ENCODE measurements around the gene GLIS1.
"Not testable (repeated sequence)": the region's sequence is repeated elsewhere in the genome, so short reads cannot be mapped to it uniquely, and the experiment has no call there.

The GLIS1 gene

DNA sequence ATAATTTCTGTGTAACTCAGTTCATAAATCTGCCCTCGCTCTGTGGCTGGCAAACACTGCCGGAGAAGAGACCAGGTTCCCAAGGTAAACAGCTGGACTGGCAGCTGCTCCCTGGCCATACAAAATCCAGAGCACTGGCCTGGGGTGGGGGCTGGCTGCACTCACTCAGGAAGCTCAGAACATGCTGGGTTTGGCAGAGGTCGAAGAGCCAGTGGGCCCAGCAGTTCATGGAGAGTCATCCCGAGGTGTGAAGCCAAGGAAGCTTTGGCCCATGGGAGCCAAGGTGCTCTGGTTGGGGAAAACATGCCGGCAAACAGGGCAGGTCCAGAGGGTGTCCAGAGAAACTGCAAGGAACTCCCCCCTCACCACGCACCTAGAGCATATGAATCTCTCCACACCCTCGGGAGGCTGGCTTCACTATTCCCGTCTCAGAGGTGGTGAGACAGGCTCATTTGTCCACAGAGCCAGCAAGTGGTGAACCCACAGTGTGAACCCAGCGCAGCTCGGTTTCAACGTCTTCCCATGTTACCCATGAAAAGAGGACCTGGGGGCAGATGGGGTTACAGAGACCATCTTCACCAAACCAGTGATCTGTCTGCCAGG lies 177.4 kb downstream of the GLIS1 start:
- DNase-seq (ENCODE audit: low read depth), result no peak

DNA sequence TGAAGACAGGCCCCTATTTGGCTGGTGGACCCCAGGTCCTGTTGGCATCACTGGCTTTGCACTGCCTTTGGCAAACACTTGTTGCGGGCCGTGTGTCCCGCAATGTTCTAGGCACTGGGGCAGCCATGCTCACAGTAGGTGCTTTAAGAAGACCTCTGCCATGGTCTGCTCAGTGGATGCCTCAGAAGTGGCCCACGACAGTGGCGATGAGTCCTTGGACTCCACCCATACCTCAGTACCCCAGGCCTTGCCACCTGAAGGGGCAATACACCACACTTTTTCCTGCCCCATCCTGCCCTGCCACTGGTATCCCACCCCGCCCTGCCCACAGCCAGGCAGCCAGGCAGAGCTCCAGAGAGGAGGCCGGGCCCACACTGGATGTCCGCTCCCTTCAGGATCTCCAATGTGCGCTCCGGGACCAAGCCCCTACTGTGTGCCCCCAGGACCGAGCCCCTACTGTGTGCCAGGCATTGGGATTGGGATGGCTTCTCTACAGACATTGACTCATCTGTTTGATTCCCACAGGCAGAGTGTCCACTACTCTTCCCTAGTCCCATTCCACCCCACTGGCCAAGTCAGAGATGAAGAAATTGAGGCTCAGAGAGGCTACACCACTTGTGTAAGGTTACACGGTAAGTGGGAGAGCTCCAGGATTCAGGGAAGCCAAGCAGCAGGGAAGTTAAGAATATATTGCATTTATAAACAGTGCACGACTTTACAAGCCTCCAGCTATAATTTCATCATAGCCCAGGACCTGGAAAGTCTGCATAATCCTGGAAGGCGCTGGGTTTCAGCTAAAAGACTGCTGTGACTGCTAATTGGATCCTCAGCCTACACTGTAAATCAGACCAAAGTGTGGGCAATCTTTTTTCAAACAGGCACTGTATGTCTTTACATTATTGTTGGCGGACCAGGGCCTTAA lies 178.1 kb downstream of the GLIS1 start:
- DNase-seq (ENCODE audit: low read depth), result no peak

DNA sequence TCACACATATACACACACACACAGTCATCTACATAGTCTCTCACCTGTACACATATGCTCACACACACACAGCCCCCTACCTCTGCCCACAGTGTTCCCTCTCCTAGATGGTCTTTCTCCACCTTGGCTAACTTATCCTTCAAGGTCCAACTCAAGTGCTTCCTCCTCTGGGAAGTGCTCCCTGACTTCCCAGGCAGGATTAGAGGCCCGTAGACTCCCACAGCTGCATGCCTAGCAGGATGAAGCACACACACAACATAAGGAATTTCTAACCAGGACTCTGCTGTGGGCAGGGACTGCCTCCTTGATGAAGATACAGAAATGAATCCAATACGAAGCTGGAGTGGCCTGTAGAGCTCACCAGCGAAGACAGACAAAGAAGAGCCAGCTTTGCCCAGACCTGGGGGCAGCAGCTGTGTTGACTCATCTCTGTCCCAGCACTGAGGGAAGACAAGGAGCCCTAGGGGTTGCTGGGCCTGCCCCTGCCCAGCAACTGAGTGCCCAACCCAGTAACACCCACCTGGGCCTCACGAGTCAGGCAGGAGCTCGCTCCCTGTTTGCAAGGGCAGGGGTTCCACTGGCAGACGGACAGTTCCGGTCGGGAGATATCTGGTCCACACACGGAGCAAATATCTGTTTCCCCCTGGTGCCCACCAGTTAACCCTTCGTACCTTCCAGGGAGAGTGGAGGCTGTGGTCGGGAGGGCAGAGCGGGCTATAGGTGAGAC lies 178.9 kb downstream of the GLIS1 start:
- DNase-seq (ENCODE audit: low read depth), result no peak

DNA sequence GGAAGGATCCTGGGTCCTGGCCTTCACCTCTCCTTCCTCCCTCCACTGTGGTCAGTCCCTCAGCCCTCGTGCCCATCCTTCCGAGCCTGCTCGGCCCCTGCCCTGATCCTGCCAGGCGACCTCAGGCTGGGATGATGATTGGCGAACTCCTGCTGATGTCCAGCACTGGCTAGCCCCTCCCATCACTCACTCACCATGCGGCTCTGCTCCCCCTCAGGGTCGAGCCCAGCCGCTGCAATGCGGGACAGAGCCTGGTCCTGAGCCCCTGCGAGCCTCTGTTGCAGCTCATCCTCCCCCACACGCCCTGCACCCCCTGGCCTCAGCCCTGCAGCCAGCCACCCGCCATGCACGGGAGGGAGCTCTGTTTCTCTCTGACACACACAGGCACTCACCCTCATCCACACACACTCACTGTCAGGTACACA lies 179.6 kb downstream of the GLIS1 start:
- DNase-seq (ENCODE audit: low read depth), result no peak

DNA sequence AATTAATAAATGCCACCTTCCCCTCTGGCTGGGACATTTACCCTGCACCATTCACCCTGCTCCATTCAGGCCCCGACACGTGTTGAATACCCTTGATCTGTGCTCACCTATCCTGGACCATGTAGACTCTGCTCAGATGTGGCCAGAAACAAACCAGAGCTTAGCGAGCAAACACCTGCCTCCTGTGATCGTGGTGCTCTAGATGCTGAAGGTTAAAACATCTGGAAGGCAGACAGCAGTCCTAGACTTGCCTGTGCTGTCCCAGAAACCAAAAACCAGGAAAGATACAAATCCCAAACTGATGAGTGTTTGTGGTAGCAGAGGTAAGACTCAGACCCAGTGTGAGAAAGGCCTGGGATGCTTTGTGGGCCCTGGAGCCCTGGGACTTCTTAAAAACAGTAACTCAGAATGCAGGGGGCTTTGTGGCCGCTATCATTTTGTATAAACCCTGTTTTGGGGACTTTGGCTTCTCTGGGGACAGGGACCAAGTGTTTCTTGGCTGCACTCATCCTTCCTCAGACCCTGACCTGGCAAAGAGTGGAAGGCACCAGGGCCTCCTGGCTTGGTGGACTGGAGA lies 180.1 kb downstream of the GLIS1 start:
- DNase-seq (ENCODE audit: low read depth), result no peak

DNA sequence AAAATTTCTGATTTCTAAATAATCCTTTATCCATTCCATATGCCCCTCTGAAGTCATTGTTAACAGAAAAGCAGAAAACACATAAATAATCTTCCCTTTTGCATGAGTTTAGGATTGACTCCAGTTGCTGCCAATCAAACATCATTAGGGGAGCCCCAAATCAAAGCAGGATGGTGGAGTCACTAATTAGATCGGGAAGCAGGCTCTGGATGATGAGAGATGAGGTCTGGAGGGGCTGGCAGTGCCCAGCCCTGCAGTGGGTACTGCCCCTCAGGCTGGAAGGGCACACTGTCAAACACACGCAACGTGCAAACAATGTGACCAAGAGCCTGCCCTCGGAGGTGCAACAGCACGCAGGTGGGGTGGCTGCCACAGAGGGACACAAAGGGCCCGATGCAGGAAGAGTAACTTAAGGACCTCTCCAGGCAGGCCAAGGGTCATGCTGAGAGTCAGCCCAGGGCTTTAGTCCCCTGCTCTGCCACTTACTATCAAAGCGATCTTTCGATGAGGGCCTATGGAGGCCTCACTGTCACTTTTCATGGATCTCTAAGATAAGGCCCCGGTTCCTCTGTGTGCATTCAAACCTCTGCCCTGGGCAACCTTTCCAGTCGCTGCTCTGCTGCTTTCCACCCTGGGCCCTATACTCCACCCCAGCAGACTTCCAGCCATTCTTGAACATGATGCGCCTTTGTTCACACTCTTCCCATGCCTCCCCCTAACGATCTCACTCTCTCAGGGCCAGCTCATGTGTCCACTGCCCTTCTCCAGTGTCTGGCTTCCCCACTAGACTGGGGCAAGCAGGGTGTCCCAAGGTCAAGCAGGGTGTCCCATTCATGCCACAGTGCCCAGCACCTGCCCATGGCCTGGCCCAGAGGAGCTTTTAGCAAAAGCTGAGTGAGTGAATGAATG lies 180.9 kb downstream of the GLIS1 start:
- no peak for DNase-seq (ENCODE audit: low read depth)

DNA sequence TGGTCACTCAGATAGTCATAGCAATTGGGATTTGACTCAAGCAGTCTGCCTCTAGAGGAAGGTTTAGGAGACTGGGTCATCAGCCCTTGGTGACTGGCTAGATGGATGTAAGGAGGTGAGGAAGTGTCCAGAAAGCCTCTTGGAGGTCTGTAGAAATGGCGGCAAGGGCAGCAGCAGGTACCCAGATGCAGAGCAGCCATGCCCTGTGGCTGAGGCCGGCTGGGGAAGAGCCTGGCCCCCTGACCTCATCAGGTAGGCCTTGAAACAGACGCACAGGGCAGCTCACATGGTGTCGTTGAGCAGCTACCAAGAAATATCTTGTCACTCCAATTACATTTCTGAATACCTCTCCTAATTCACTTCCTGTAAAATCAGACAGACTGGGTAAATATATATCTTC lies 181.6 kb downstream of the GLIS1 start:
- no peak for DNase-seq (ENCODE audit: low read depth)

DNA sequence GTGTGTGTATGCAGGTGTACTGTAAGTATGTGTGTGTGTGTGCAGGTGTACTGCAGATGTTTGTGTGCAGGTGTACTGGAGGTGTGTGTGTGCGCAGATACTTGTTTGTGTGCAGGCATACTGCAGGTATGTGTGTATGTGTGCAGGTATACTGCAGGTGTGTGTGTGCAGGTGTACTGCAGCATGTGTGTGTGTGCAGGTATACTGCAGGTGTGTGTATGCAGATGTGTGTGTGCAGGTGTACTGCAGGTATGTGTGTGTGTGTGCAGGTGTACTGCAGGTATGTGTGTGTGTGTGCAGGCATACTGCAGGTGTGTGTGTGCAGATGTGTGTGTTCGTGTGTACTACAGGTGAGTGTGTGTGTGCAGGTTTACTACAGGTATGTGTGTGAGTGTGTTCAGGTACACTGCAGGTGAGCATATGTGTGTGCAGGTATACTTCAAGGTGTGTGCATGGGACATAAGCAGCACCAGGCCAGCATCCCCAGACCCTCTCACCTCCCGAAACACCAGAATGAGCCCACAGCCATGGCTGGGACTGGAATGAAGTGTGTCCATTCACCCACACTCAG lies 182.2 kb downstream of the GLIS1 start:
- no peak for DNase-seq (ENCODE audit: low read depth)

DNA sequence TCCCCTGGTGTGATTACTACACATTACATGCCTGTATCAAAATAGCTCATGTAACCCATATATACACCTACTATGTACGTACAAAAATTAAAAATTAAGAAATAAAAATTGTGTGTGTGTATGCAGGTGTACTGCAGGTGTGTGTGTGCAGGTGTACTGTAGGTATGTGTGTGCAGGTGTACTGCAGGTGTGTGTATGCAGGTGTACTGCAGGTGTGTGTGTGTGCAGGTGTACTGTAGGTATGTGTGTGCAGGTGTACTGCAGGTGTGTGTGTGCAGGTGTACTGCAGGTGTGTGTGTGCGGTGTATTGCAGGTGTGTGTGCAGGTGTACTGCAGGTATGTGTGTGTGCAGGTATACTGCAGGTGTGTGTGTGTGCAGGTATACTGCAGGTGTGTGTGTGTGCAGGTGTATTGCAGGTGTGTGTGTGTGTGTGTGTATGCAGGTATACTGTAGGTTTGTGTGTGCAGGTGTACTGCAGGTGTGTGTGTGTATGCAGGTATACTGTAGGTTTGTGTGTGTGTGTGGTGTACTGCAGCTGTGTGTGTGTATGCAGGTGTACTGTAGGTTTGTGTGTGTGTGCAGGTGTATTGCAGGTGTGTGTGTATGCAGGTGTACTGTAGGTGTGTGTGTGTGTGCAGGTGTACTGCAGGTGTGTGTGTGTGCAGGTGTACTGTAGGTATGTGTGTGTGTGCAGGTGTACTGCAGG lies 183.2 kb downstream of the GLIS1 start:
- DNase-seq (ENCODE audit: low read depth), result not testable (repeated sequence)

DNA sequence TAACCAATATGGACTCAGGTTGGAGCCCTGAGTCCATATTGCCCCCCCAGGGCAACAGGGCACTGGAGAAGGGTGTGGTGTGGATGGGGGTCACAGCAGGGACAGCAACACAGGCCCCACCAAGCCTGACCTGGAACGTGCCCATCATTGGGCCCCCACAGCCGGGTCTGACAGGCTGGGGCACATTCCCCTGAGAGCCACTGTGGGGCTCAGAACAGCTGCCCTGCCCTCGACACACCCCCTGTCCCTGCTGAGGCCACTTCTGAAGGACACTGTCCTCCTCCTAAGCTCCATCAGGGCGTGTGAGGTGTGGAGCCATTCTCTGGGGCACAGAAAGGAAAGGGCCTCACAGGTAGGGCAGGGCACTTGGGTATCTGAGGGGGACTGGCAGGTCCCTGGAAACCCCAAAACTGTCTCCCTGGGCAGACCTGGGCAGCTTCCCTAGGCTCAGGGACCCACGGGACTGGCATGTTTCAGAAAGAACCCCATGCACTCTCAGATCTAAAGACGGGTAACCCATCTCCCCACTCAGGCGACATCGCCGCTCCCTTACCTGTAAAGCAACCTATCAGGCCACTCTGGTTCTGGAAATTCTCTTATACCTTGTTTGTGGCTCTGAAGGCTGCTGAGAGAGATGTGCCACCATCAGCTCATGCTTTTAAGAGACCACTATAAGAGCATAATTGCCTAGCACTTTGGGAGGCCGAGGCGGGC lies 184.2 kb downstream of the GLIS1 start:
- DNase-seq (ENCODE audit: low read depth), result no peak

DNA sequence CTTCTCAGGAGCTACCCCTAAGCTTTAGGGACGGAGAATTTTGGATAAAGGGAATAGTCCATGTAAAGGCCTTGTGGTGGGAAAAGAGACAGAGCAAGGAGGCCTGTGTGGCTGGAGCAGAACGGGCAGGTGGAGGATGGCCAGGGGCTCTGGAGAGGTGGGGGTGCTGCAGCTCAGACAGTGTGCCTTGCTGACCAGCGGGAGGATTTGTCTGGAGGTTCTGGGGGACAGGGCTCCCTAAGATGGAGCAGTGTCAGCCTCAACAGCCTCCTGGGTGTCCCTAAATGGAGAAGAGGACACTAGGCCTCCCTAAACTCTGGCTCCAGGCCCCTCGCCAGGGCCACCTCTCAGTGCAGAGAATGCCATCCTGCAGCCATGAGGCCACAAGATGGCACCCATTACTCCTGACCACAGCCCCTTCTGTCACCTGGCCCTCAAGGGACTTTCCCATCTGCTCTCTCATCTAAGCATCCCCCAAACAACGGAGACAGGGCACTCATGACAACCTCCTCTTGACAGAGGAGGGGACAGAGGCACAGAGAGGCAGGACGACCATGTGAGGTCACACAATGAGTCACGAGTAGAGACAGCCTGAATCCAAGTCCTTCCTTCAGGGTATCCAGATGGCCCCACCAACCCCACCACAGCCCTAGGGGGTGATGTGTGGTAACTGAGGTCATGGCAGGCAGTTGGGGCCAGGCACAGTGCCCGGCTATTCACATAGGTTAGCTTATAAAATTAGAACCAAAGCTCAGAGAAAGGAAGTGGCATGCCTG lies 185.0 kb downstream of the GLIS1 start:
- DNase-seq (ENCODE audit: low read depth), result no peak

DNA sequence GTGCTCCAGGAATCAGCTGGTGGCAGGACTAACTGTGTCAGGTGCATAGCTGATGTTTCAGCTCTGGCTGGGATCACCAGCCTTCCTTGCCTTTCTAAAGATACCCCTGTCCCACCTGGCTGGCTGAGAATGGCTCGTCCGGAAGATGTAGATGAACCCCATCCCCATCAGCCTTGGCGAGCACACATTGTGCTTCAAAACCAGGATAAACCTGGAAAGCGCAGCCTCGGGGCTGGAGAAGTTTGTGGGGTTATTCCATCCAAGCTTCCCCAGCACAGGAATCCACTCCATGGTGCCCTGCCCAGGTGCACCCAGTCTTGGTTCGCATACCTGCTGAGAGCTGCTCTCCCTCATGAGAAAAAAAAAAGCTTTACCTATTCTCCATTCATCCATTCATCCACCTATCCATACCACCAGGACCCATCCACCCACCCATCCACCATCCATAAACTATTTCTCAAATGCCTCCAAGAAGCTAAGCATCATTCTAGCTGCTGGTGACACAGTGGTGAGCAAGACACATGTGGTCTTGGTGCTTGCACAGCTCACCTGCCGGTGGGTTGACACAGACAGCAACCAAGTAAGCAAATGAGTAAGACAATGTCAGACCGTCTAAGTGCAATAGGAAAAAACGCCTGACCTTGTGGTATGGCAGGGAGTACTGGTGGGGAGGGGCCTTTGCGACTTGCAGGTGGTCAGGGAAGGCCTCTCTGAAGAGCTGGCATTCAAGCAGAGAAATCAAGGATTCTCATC lies 185.8 kb downstream of the GLIS1 start:
- DNase-seq (ENCODE audit: low read depth), result no peak

DNA sequence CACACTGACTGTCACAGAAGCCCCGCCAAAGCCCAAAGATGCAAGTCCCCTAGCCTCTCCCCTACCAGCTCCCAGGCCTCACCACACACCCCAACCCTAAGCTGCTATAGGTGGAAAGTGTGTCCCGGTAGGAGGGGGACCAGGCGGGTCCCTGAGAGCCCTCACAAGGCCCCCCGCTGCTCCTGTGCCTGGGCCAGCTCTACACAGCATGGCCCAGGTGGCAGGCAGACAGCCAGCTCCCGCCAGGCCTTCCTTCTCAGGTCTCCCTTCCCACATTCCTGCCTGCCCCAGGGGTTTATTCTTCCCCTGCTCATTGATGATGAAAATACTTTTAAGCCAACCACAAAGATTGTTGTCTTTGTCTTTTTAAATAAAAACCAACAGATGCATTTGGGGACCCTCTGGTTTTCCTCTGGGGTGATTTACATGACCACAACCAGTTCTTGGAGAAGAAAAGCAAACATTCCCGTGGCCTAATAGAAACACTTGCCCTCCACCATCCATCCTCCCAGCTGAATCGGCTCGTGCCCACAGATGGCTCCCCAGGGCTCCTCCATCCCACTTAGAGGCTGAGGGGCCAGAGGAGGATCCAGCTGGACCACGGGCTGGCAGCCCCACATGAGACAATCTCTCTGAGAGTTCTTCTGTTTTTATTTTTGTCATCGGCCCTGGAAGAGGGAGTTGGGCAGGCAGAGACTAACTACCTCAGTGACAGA lies 186.7 kb downstream of the GLIS1 start:
- no peak for DNase-seq (ENCODE audit: low read depth)

DNA sequence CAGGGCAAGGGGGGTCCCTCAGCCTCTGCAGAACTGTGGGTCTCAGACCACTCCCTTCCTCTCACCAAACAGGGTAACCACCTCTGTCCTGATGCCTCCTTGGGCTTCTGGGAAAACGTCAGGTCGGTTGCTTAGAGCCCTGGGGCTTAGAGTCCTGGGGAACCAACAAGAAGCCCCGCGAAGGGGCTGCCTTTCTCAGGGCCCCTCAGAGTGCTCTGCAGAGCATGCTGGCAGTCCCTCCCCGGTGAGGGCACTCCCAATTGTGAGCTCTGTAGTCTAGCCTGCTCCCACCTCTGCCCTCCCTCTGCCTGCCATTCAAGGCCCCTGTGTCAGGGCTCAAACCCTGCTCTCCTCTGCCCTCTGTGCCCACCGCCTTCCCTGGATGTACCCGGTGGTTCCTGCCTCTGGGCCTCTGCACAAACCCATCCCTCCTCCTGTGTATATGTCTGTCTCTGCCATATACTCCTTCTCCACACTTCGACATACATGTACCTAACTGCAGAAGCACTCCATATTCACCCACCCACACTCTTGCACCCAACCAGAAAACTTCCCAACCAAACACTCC lies 187.5 kb downstream of the GLIS1 start:
- DNase-seq (ENCODE audit: low read depth), result no peak

DNA sequence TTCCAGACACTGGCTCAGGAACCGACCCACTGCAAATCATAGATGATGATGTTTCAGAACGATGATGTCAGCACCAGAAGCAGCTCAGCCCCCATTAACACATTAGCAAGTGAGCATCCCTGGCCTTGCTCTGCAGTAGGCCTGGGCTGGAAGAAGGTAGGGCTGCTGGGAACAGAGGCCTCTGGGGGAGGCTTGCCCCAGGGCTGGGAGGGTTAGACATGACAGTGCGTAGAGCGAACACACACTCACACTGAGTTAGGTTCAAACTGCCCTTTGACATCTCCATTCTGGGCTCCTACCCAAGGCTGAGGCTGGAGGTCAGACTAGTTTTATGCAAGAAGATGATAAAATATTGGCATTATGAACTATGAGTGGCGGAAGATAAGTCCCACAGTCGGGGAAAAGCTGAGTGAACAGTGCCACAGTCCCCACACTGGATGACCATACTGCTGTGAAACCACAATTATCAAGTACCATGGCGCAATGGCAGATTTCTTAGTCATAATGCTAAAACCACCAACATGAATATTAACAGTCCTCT lies 188.7 kb downstream of the GLIS1 start:
- no peak for DNase-seq (ENCODE audit: low read depth)

DNA sequence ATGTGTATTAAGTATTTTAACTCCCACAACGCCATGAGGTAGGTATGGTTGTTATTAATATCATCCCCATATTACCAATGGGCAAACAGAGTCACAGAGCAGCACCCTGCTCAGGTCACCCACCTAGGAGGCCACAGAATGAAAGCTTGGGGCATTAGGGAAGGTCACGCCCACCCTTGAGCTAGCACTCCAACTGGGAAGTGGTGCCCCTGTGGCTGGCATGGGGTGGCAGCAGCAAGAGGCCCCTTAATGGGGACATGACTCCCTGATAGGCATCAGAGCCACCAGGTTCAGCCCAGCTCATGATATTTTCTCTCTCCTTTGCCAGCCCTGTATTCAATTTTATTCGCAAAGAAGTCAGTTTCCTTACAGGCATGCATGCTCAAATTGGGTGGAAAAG lies 189.2 kb downstream of the GLIS1 start:
- DNase-seq (ENCODE audit: low read depth), result no peak

DNA sequence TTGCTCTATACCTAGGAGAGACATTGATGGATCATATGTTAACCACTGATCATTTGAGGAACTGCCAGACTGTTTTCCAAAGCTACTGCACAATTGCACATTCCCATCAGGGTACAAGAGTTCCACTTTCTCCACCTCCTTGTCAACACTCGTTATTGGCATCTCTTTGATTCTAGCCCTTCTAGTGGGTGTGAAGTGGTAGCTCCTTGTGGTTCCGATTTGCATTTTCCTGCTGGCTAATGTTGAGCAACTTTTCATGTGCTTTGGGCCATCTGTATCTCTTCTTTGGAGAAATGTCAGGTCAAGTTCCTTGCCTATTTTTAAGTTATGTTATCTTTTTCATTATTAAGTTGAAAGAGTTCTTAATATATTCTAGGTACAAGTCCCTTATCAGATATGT lies 189.7 kb downstream of the GLIS1 start:
- DNase-seq (ENCODE audit: low read depth), result no peak
